Endothelial cell of umbilical vein (primary cell): ENCODE data around the gene SEMA4B. TPM values are rescaled to one million over a fixed set of nuclear protein-coding genes. Genes with fewer than 3 reads are reported as not detected.

ENCODE experiments used
- BruUV-seq: library from RNA; stranded (reverse); fragments of 400-500 nt; replicated peaks from 2 replicates; lab custom pipeline; 2021; lab: Mats Ljungman, UMichigan
- CTCF ChIA-PET: fragments of 300-600, 350-600 bp; sonication (Branson Sonifier 250); formaldehyde crosslinking; loops from one replicate; lab custom pipeline; 2021; ENCODE audit warnings: antibody characterized with exemption, inconsistent platforms; lab: Charles Lee
- POLR2A ChIA-PET: fragments of 300-600, 350-600 bp; sonication (Branson Sonifier 250); formaldehyde crosslinking; loops from one replicate; lab custom pipeline; 2021; ENCODE audit warnings: antibody characterized with exemption, inconsistent platforms; lab: Charles Lee
- DNase-seq: peaks from one replicate; pipeline ENCODE4 v3.0.0-alpha.2; 2011; ENCODE audit warnings: low read depth, low spot score
- FAIRE-seq: peaks from 2 replicates; lab custom pipeline; 2011; peaks lifted over from hg19 to GRCh38; lab: Jason Lieb, UNC
- H2AFZ ChIP-seq: 2 replicates; pipeline ENCODE4 v1.6.0; 2012; ENCODE audit warnings: low read depth, low read length, control low read depth, inconsistent platforms
- H3K27ac ChIP-seq: 2 replicates; pipeline ENCODE4 v1.5.1; 2011; ENCODE audit warnings: low read depth, mild to moderate bottlenecking, control low read depth, low read length, moderate library complexity; ENCODE audit not compliant: insufficient read depth
- H3K27me3 ChIP-seq, 2 experiments: 2 replicates each; pipeline versions ENCODE4 v1.6.0 to v1.6.1; 2011; ENCODE audit warnings: low read length in 2 of 2, mixed read lengths in 1 of 2; ENCODE audit not compliant: control insufficient read depth in 2 of 2, insufficient read depth in 2 of 2
- H3K36me3 ChIP-seq, 2 experiments: 2 replicates in 1 of 2; 3 replicates in 1 of 2; pipeline ENCODE4 v1.5.1; 2011; ENCODE audit warnings: low read length in 2 of 2, mild to moderate bottlenecking in 1 of 2, moderate library complexity in 1 of 2; ENCODE audit not compliant: control insufficient read depth in 2 of 2, insufficient read depth in 2 of 2; ENCODE audit errors: extremely low read depth in 1 of 2
- H3K4me1 ChIP-seq: 3 replicates; pipeline ENCODE4 v1.5.1; 2011; ENCODE audit warnings: mild to moderate bottlenecking, low read length; ENCODE audit not compliant: control insufficient read depth, insufficient read depth; ENCODE audit errors: extremely low read depth
- H3K4me2 ChIP-seq: 2 replicates; pipeline ENCODE4 v1.6.1; 2011; ENCODE audit warnings: low read length, control low read depth, mixed read lengths; ENCODE audit not compliant: insufficient read depth
- H3K4me3 ChIP-seq, 3 experiments: fragments of 200-600 bp in 1 of 3; sonication (generic), shearing (Covaris generic) in 1 of 3; replicated peaks in 1 of 3; 2 replicates each; pipeline ENCODE4 v1.5.1; 2011 to 2016; ENCODE audit warnings: control low read depth in 3 of 3, low read length in 3 of 3, mild to moderate bottlenecking in 2 of 3, inconsistent platforms in 1 of 3, low read depth in 1 of 3, moderate library complexity in 1 of 3; ENCODE audit not compliant: insufficient read depth in 1 of 3
- H3K79me2 ChIP-seq: 2 replicates; pipeline ENCODE4 v1.6.0; 2012; ENCODE audit warnings: low read length, inconsistent platforms; ENCODE audit not compliant: control insufficient read depth, insufficient read depth
- H3K9ac ChIP-seq: replicated peaks from 2 replicates; pipeline ENCODE3; 2011; ENCODE audit warnings: low read length, control low read depth; ENCODE audit not compliant: insufficient read depth; ENCODE audit errors: extremely low read depth
- H3K9me1 ChIP-seq: replicated peaks from 3 replicates; pipeline ENCODE4 v1.6.0; 2011; ENCODE audit warnings: mild to moderate bottlenecking, low read length; ENCODE audit not compliant: control insufficient read depth, insufficient read depth; ENCODE audit errors: extremely low read depth
- H3K9me3 ChIP-seq: replicated peaks from 2 replicates; pipeline ENCODE4 v1.5.1; 2012; ENCODE audit warnings: low read length, inconsistent platforms; ENCODE audit not compliant: control insufficient read depth, insufficient read depth
- H4K20me1 ChIP-seq: replicated peaks from 2 replicates; pipeline ENCODE3; 2011; ENCODE audit warnings: mild to moderate bottlenecking, low read length; ENCODE audit not compliant: control insufficient read depth, insufficient read depth; ENCODE audit errors: extremely low read depth
- CTCF ChIP-seq, 2 donors: IDR thresholded peaks; 1 replicate in 1 of 2; 2 replicates in 1 of 2; pipeline ENCODE4 v1.5.1; 2011; ENCODE audit warnings: low read length in 2 of 2, mild to moderate bottlenecking in 2 of 2, moderate library complexity in 2 of 2, control low read depth in 1 of 2, inconsistent platforms in 1 of 2, low read depth in 1 of 2; ENCODE audit not compliant: insufficient read depth in 1 of 2; ENCODE audit errors: extremely low read depth in 1 of 2
- EZH2 ChIP-seq: IDR thresholded peaks from 2 replicates; pipeline ENCODE4 v1.6.1; 2012; ENCODE audit warnings: borderline replicate concordance, low read depth, mild to moderate bottlenecking, moderate library complexity, low read length, inconsistent platforms; ENCODE audit not compliant: severe bottlenecking
- FOS ChIP-seq: IDR thresholded peaks from 2 replicates; pipeline ENCODE4 v1.6.1; 2011; ENCODE audit warnings: mild to moderate bottlenecking, low read length, moderate library complexity, borderline replicate concordance; ENCODE audit not compliant: insufficient read depth
- GATA2 ChIP-seq: IDR thresholded peaks from 2 replicates; pipeline ENCODE4 v1.7.0; 2011; ENCODE audit warnings: low read depth, mild to moderate bottlenecking, moderate library complexity, mixed read lengths, low read length; ENCODE audit not compliant: insufficient read length, insufficient read depth
- JUN ChIP-seq: IDR thresholded peaks from 2 replicates; pipeline ENCODE4 v1.6.1; 2011; ENCODE audit warnings: borderline replicate concordance, low read depth; ENCODE audit not compliant: insufficient read length, insufficient read depth
- MAX ChIP-seq: IDR thresholded peaks from 2 replicates; pipeline ENCODE4 v1.6.1; 2011; ENCODE audit not compliant: insufficient read depth, insufficient read length
- MYC ChIP-seq: IDR thresholded peaks from one replicate; pipeline ENCODE4 v1.6.1; 2011; ENCODE audit warnings: mild to moderate bottlenecking, low read depth, low read length
- POLR2A ChIP-seq: IDR thresholded peaks from 2 replicates; pipeline ENCODE4 v1.6.1; 2012; ENCODE audit warnings: low read depth, mild to moderate bottlenecking, control low read depth, low read length
- POLR2AphosphoS5 ChIP-seq: IDR thresholded peaks from 2 replicates; pipeline ENCODE4 v1.6.1; 2012; ENCODE audit warnings: low read depth, mild to moderate bottlenecking, control low read depth, low read length, moderate library complexity; ENCODE audit not compliant: insufficient read depth
- dilution Hi-C: fragments of 300-500 bp; cut with MboI; formaldehyde crosslinking; loops from one replicate; pipeline ENCODE4 v1.15.0; 2019; ENCODE audit warnings: low sequenced_read_pairs; ENCODE audit not compliant: extremely low pct_ligation_motif_present
- intact Hi-C: fragments of 100-400 bp; cut with micrococcal nuclease; formaldehyde crosslinking; loops from one replicate; pipeline ENCODE4 v1.10.0; 2022
- polyA plus RNA-seq, 4 experiments: library from polyadenylated mRNA; depleted of rRNA in 3 of 4; stranded (reverse) in 3 of 4; unstranded in 1 of 4; fragments of >200 nt; gene quantifications; 2 replicates each; pipeline versions ENCODE4 v1.2.1 to v1.2.3, GENCODE V29; 2011 to 2012; ENCODE audit warnings: missing spikeins in 1 of 4
- total RNA-seq: library from RNA; stranded (reverse); gene quantifications from 2 replicates; pipeline ENCODE4 v1.2.3, GENCODE V29; 2021

SEMA4B gene
- total and polyA plus RNA-seq, 2 donors (not counting 3 experiments of a cell fraction or from before 2014, with no cell fraction given) = 6.1 to 7.1 TPM

GRCh38 chr15:90202929-90203328 is 1.8 kb downstream of the SEMA4B start:
- Histone ChIP-seq H3K4me3 (no peak overlapping the region), H3K27me3 (no peaks in the 10 kb centered on the region), H3K27ac (no peak overlapping the region), H3K9ac (no peak overlapping the region), H3K9me3 (no peaks in the 10 kb centered on the region), H3K4me1 (peaks cover 6% of the 10 kb centered on the region), H3K36me3 (no peaks in the 10 kb centered on the region), H3K9me1 (no peaks in the 10 kb centered on the region), H3K4me2 (no peak overlapping the region), H3K79me2 (no peaks in the 10 kb centered on the region), H4K20me1 (no peaks in the 10 kb centered on the region), H2AFZ (no peak overlapping the region)
- CTCF ChIA-PET = interaction anchor here (1.0 to 7.5 kb wide), 4 partner anchors 13 to 18 kb away, joined by 3 to 34 read pairs (median 14); no protein-coding TSS in a partner anchor
- TF ChIP-seq MYC (no peak), GATA2 (no peak), POLR2AphosphoS5 (no peak), CTCF (IDR thresholded peaks at IDR 0.05; ENCODE audit: extremely low read depth in 1 of 2, insufficient read depth in 1 of 2, low read depth in 1 of 2, low read length in 2 of 2) (no peak), MAX (no peak), FOS (no peak), POLR2A (no peak), EZH2 (no peak), JUN (no peak)
- dilution Hi-C loops = no loop called here
- no peak for DNase-seq
- FAIRE-seq = no peak
- BruUV-seq = no TSS peak
- intact Hi-C loops = no loop called here
- POLR2A ChIA-PET = no interaction called here
